CMK (cell line): ENCODE results near the gene RALGAPA2.
A peak's percentile ranks its signal among the peaks of the same experiment; 100 is the strongest.

ENCODE experiments used
- DNase-seq: peaks from one replicate; pipeline ENCODE4 v3.0.0-alpha.2; 2010; ENCODE audit warnings: low read depth

The RALGAPA2 gene

GRCh38 chr20:20495729-20496503 is 216.5 kb downstream of the RALGAPA2 start:
- no peak for DNase-seq

- DNase-seq: no peak
These were observed 218.7 kb downstream of the RALGAPA2 start for GRCh38 chr20:20493701-20494100.

GRCh38 chr20:20492521-20493332 is 219.7 kb downstream of the RALGAPA2 start:
- no peak for DNase-seq

- DNase-seq: no peak
These were observed 220.6 kb downstream of the RALGAPA2 start for GRCh38 chr20:20491784-20492264.

- no peak for DNase-seq
These were observed 221.2 kb downstream of the RALGAPA2 start for GRCh38 chr20:20491110-20491783.

GRCh38 chr20:20490673-20491072 is 221.8 kb downstream of the RALGAPA2 start:
- no peak for DNase-seq

- DNase-seq: no peak
These were observed 222.6 kb downstream of the RALGAPA2 start for GRCh38 chr20:20489648-20490341.

GRCh38 chr20:20489054-20489453 is 223.4 kb downstream of the RALGAPA2 start:
- no peak for DNase-seq

- no peak for DNase-seq
These were observed 224.1 kb downstream of the RALGAPA2 start for GRCh38 chr20:20488388-20488787.

- no peak for DNase-seq
These were observed 224.6 kb downstream of the RALGAPA2 start for GRCh38 chr20:20487811-20488210.

- no peak for DNase-seq
These were observed 229.1 kb downstream of the RALGAPA2 start for GRCh38 chr20:20483328-20483727.

- DNase-seq: no peak
These were observed 230.0 kb downstream of the RALGAPA2 start for GRCh38 chr20:20482453-20482852.

GRCh38 chr20:20480689-20481088 is 231.8 kb downstream of the RALGAPA2 start:
- no peak for DNase-seq

- DNase-seq: no peak
These were observed 232.3 kb downstream of the RALGAPA2 start for GRCh38 chr20:20480126-20480525.

- DNase-seq: no peak
These were observed 234.9 kb downstream of the RALGAPA2 start for GRCh38 chr20:20477444-20478041.

- no peak for DNase-seq
These were observed 235.9 kb downstream of the RALGAPA2 start for GRCh38 chr20:20476504-20476903.

GRCh38 chr20:20473657-20474056 is 238.8 kb downstream of the RALGAPA2 start:
- DNase-seq: no peak

- no peak for DNase-seq
These were observed 239.7 kb downstream of the RALGAPA2 start for GRCh38 chr20:20472684-20473274.

GRCh38 chr20:20466341-20466879 is 246.0 kb downstream of the RALGAPA2 start:
- DNase-seq: peak; percentile 7

GRCh38 chr20:20465252-20465651 is 247.2 kb downstream of the RALGAPA2 start:
- no peak for DNase-seq

- DNase-seq: no peak
These were observed 248.5 kb downstream of the RALGAPA2 start for GRCh38 chr20:20463933-20464374.
